ENCODE measurements around the gene WDR54.

GRCh38 chr2:74385396-74385795 lies 36.1 kb upstream of the WDR54 start:
- TF ChIP-seq CTCF (IDR thresholded peaks at IDR 0.05) (no peak), POLR2A (IDR thresholded peaks at IDR 0.05; ENCODE audit: low read depth) (no peak), EP300 (IDR thresholded peaks at IDR 0.05) (no peak)

All from esophagus muscularis mucosa (tissue), 4 donors.